ENCODE measurements around the gene CDK14. TPM values are rescaled to one million over a fixed set of nuclear protein-coding genes. Genes with fewer than 3 reads are reported as not detected.

The CDK14 gene
- total and polyA plus RNA-seq, 2 donors (not counting 1 experiment from before 2014, with no cell fraction given): 42.1 to 167 TPM

- ATAC-seq (ENCODE audit: low read depth): no peak
- H3K4me2 ChIP-seq (replicated peaks; ENCODE audit: low read depth, low read length, poor library complexity, severe bottlenecking): peak overlapping the region; percentile 80
- peak overlapping the region in 2 of 5 experiments; percentile 9 to 59 for H3K4me3 ChIP-seq (ENCODE audit: control extremely low read depth in 1 of 5, extremely low read depth in 1 of 5, insufficient read depth in 1 of 5, low read depth in 2 of 5, low read length in 4 of 5)
- H3K27ac ChIP-seq (ENCODE audit: low read length in 2 of 2): peak overlapping the region; percentile 30 to 84
- H3K9me3 ChIP-seq (ENCODE audit: control extremely low read depth in 1 of 3, control insufficient read depth in 2 of 3, insufficient read depth in 1 of 3, low read length in 2 of 3): peaks cover 0 to 3% (median 0%) of the 10 kb centered on the region in 3 donors
- ChIA-PET POLR2A (interaction anchor here (0.6 to 1.8 kb wide), 2 partner anchors 13 to 17 kb away, joined by 5 to 7 read pairs; no protein-coding TSS in a partner anchor), CTCF (interaction anchor here (0.8 to 2.8 kb wide), 6 partner anchors 9 to 97 kb away, joined by 3 to 16 read pairs (median 3); no protein-coding TSS in a partner anchor)
- no peak overlapping the region for H2AFZ ChIP-seq (ENCODE audit: insufficient read depth, low read depth, low read length, poor library complexity, severe bottlenecking)
- intact Hi-C loops (cut with micrococcal nuclease): loop anchor here (1.0 to 5.0 kb wide), 4 partner anchors 9 to 379 kb away; partner anchors contain the start of gene GTPBP10
- Mint-ChIP-seq H3K4me1 (peaks cover 81% of the 10 kb centered on the region), H3K27ac (peak overlapping the region; percentile 81), H3K27me3 (no peaks in the 10 kb centered on the region), H3K9me3 (ENCODE audit: insufficient read depth) (no peaks in the 10 kb centered on the region), H3K4me3 (peak overlapping the region; percentile 79)
- H3K4me1 ChIP-seq (ENCODE audit: control insufficient read depth in 2 of 2, insufficient read depth in 2 of 2, low read length in 2 of 2): peaks cover 45 to 75% of the 10 kb centered on the region in 2 donors
- peaks cover 0 to 3% of the 10 kb centered on the region in 2 experiments for H3K36me3 ChIP-seq (replicated peaks in 1 of 2; ENCODE audit: control extremely low read depth in 1 of 2, control insufficient read depth in 1 of 2, extremely low read depth in 1 of 2, insufficient read depth in 2 of 2, low read length in 1 of 2)
- TF ChIP-seq EZH2 (IDR thresholded peaks at IDR 0.05; ENCODE audit: borderline replicate concordance, insufficient read depth, low read depth, low read length, poor library complexity, severe bottlenecking) (no peak), CTCF (IDR thresholded peaks at IDR 0.05) (no peak)
- peak overlapping the region; percentile 55 for H3K9ac ChIP-seq (ENCODE audit: low read length)
- no peaks in the 10 kb centered on the region for H3K27me3 ChIP-seq (replicated peaks in 1 of 4; ENCODE audit: control extremely low read depth in 1 of 4, control insufficient read depth in 3 of 4, insufficient read depth in 4 of 4, low read length in 3 of 4)
- no peak for DNase-seq
- no CpG with 5 or more reads among the region's 2 CpGs for WGBS (ENCODE audit: insufficient coverage)
- peaks cover 93% of the 10 kb centered on the region for H3K79me2 ChIP-seq (ENCODE audit: control insufficient read depth, insufficient read depth, low read length)
- H4K20me1 ChIP-seq (ENCODE audit: control insufficient read depth, insufficient read depth, low read length, poor library complexity, severe bottlenecking): no peaks in the 10 kb centered on the region
These were observed 130.0 kb downstream of the CDK14 start for GRCh38 chr7:90726120-90726519.

GRCh38 chr7:90726623-90727022, 130.5 kb downstream of the CDK14 start:
- DNase-seq: no peak
- Histone ChIP-seq H3K79me2 (ENCODE audit: control insufficient read depth, insufficient read depth, low read length) (peaks cover 93% of the 10 kb centered on the region), H3K9ac (ENCODE audit: low read length) (peak overlapping the region; percentile 55), H4K20me1 (ENCODE audit: control insufficient read depth, insufficient read depth, low read length, poor library complexity, severe bottlenecking) (no peaks in the 10 kb centered on the region), H3K4me2 (replicated peaks; ENCODE audit: low read depth, low read length, poor library complexity, severe bottlenecking) (peak overlapping the region; percentile 80), H3K4me3 (ENCODE audit: control extremely low read depth in 1 of 5, extremely low read depth in 1 of 5, insufficient read depth in 1 of 5, low read depth in 2 of 5, low read length in 4 of 5) (peak overlapping the region in 4 of 5 experiments; percentile 9 to 59 (median 23)), H3K9me3 (ENCODE audit: control extremely low read depth in 1 of 3, control insufficient read depth in 2 of 3, insufficient read depth in 1 of 3, low read length in 2 of 3) (peaks cover 0 to 3% (median 0%) of the 10 kb centered on the region in 3 donors), H3K4me1 (ENCODE audit: control insufficient read depth in 2 of 2, insufficient read depth in 2 of 2, low read length in 2 of 2) (peaks cover 45 to 70% of the 10 kb centered on the region in 2 donors), H3K27me3 (replicated peaks in 1 of 4; ENCODE audit: control extremely low read depth in 1 of 4, control insufficient read depth in 3 of 4, insufficient read depth in 4 of 4, low read length in 3 of 4) (no peaks in the 10 kb centered on the region), H2AFZ (ENCODE audit: insufficient read depth, low read depth, low read length, poor library complexity, severe bottlenecking) (peak overlapping the region; percentile 29), H3K36me3 (replicated peaks in 1 of 2; ENCODE audit: control extremely low read depth in 1 of 2, control insufficient read depth in 1 of 2, extremely low read depth in 1 of 2, insufficient read depth in 2 of 2, low read length in 1 of 2) (peaks cover 0 to 3% of the 10 kb centered on the region in 2 experiments), H3K27ac (ENCODE audit: low read length in 2 of 2) (peak overlapping the region; percentile 30 to 84)
- Mint-ChIP-seq H3K9me3 (ENCODE audit: insufficient read depth) (peaks cover 2% of the 10 kb centered on the region), H3K4me3 (peak overlapping the region; percentile 79), H3K27ac (peak overlapping the region; percentile 81), H3K4me1 (peaks cover 81% of the 10 kb centered on the region), H3K27me3 (no peaks in the 10 kb centered on the region)
- CTCF ChIA-PET: interaction anchor here (0.9 to 2.8 kb wide), 3 partner anchors 9 to 18 kb away, joined by 3 to 16 read pairs (median 3); no protein-coding TSS in a partner anchor
- no CpG with 5 or more reads among the region's 3 CpGs for whole genome bisulfite sequencing (ENCODE audit: insufficient coverage)
- POLR2A ChIA-PET: interaction anchor here (0.6 to 1.8 kb wide), 2 partner anchors 13 to 17 kb away, joined by 5 to 7 read pairs; no protein-coding TSS in a partner anchor
- no peak for ATAC-seq (ENCODE audit: low read depth)
- intact Hi-C loops (cut with micrococcal nuclease): loop anchor here (1.0 to 5.0 kb wide), 4 partner anchors 9 to 379 kb away; partner anchors contain the start of gene GTPBP10
- TF ChIP-seq EZH2 (IDR thresholded peaks at IDR 0.05; ENCODE audit: borderline replicate concordance, insufficient read depth, low read depth, low read length, poor library complexity, severe bottlenecking) (no peak), CTCF (IDR thresholded peaks at IDR 0.05) (no peak)
